Sigmoid colon (tissue), 7 donors: ENCODE results near the gene TFIP11. TPM values are rescaled to one million over a fixed set of nuclear protein-coding genes. Genes with fewer than 3 reads are reported as not detected.

ENCODE experiments used
- DNase-seq: peaks from one replicate; pipeline ENCODE4 v3.0.0-alpha.2; 2019
- H3K27ac ChIP-seq, 4 donors: fragments of 200-600 bp; sonication (generic); one replicate each; pipeline ENCODE4 v1.5.1; 2016 to 2019; ENCODE audit warnings: mild to moderate bottlenecking in 1 of 4
- H3K27me3 ChIP-seq, 3 donors: fragments of 200-600 bp; sonication (generic); one replicate each; pipeline ENCODE4 v1.5.1; 2019; ENCODE audit warnings: mild to moderate bottlenecking in 1 of 3
- H3K36me3 ChIP-seq, 4 donors: fragments of 200-600 bp; sonication (generic); one replicate each; pipeline ENCODE4 v1.5.1; 2016 to 2019
- H3K4me1 ChIP-seq, 4 donors: fragments of 200-600 bp; sonication (generic); one replicate each; pipeline ENCODE4 v1.5.1; 2017 to 2019
- H3K4me3 ChIP-seq, 4 donors: fragments of 200-600 bp; sonication (generic); one replicate each; pipeline ENCODE4 v1.5.1; 2017 to 2019; ENCODE audit warnings: mild to moderate bottlenecking in 2 of 4, moderate library complexity in 1 of 4
- H3K9me3 ChIP-seq, 4 donors: fragments of 200-600 bp in 3 of 4; sonication (generic) in 3 of 4; one replicate each; pipeline versions ENCODE4 v1.5.1 to v1.6.1; 2013 to 2019
- EP300 ChIP-seq, 4 donors: sonication (generic); formaldehyde crosslinking; IDR thresholded peaks; one replicate each; pipeline ENCODE4 v1.6.1; 2017; ENCODE audit warnings: antibody characterized with exemption in 4 of 4
- POLR2A ChIP-seq, 2 donors: fragments of 450-650 bp; IDR thresholded peaks; one replicate each; pipeline ENCODE4 v1.6.1; 2016; ENCODE audit warnings: antibody characterized with exemption in 2 of 2, mild to moderate bottlenecking in 2 of 2, moderate library complexity in 2 of 2
- POLR2AphosphoS5 ChIP-seq, 4 donors: sonication (generic); formaldehyde crosslinking; IDR thresholded peaks; one replicate each; pipeline ENCODE4 v1.6.1; 2017; ENCODE audit warnings: antibody characterized with exemption in 4 of 4
- WGBS, 2 donors: extraction: QIAGEN DNeasy Blood & Tissue Kit; methylation state at CpG; one replicate each; pipeline ENCODE4 v1.1.7; 2013; 5-methylcytosine and 5-hydroxymethylcytosine counted together
- intact Hi-C: fragments of 100-400 bp; cut with DNase I; formaldehyde crosslinking; loops from one replicate; pipeline ENCODE4 v1.15.1; 2023
- polyA plus RNA-seq, 3 donors: library from polyadenylated mRNA; stranded (reverse); fragments of 200-250 nt; gene quantifications; one replicate each; pipeline ENCODE4 v1.2.3, GENCODE V29; 2013
- total RNA-seq, 4 donors: library from RNA; depleted of rRNA; stranded (reverse); fragments of >200 nt; gene quantifications; one replicate each; pipeline ENCODE4 v1.1.0, GENCODE V29; 2016
- TF ChIP-seq, protein P1 (sequence below), 4 experiments: fragments of 450-650 bp in 3 of 4; fragments of 200-600 bp in 1 of 4; IDR thresholded peaks; one replicate each; pipeline ENCODE4 v1.5.1; 2016 to 2019; ENCODE audit warnings: antibody characterized with exemption in 4 of 4, mild to moderate bottlenecking in 3 of 4, moderate library complexity in 2 of 4
- donor health status: healthy with polysubstance abuse.
- donor health status: Bipolar disorder and iron deficiency.
- donor health status: healthy.

The TFIP11 gene
- total and polyA plus RNA-seq, 7 donors: 8.4 to 19.1 (median 15.0) TPM

GRCh38 chr22:26551568-26551967 lies 39.3 kb upstream of the TFIP11 start:
- Histone ChIP-seq H3K4me3 (no peak overlapping the region), H3K4me1 (no peaks in the 10 kb centered on the region), H3K9me3 (no peaks in the 10 kb centered on the region), H3K27ac (no peak overlapping the region), H3K36me3 (no peaks in the 10 kb centered on the region), H3K27me3 (no peaks in the 10 kb centered on the region)
- DNase-seq: no peak
- TF ChIP-seq EP300 (IDR thresholded peaks at IDR 0.05) (no peak), POLR2A (IDR thresholded peaks at IDR 0.05) (no peak), POLR2AphosphoS5 (IDR thresholded peaks at IDR 0.05) (no peak)
- TF ChIP-seq, protein P1, sequence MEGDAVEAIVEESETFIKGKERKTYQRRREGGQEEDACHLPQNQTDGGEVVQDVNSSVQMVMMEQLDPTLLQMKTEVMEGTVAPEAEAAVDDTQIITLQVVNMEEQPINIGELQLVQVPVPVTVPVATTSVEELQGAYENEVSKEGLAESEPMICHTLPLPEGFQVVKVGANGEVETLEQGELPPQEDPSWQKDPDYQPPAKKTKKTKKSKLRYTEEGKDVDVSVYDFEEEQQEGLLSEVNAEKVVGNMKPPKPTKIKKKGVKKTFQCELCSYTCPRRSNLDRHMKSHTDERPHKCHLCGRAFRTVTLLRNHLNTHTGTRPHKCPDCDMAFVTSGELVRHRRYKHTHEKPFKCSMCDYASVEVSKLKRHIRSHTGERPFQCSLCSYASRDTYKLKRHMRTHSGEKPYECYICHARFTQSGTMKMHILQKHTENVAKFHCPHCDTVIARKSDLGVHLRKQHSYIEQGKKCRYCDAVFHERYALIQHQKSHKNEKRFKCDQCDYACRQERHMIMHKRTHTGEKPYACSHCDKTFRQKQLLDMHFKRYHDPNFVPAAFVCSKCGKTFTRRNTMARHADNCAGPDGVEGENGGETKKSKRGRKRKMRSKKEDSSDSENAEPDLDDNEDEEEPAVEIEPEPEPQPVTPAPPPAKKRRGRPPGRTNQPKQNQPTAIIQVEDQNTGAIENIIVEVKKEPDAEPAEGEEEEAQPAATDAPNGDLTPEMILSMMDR (IDR thresholded peaks at IDR 0.05): no peak
- intact Hi-C loops: no loop called here
- 95 to 98% methylated on average over 2 of the region's 2 CpGs for WGBS, 2 donors

GRCh38 chr22:26550498-26551033 lies 38.3 kb upstream of the TFIP11 start:
- H3K4me3 ChIP-seq: no peak overlapping the region
- no peak for DNase-seq
- WGBS, 2 donors: 80 to 85% methylated on average over 8 of the region's 8 CpGs
- H3K27ac ChIP-seq: no peak overlapping the region
- H3K27me3 ChIP-seq: no peaks in the 10 kb centered on the region
- no peaks in the 10 kb centered on the region for H3K36me3 ChIP-seq
- H3K4me1 ChIP-seq: no peaks in the 10 kb centered on the region
- TF ChIP-seq POLR2AphosphoS5 (IDR thresholded peaks at IDR 0.05): no peak
- intact Hi-C loops: no loop called here
- H3K9me3 ChIP-seq: no peaks in the 10 kb centered on the region

DNA sequence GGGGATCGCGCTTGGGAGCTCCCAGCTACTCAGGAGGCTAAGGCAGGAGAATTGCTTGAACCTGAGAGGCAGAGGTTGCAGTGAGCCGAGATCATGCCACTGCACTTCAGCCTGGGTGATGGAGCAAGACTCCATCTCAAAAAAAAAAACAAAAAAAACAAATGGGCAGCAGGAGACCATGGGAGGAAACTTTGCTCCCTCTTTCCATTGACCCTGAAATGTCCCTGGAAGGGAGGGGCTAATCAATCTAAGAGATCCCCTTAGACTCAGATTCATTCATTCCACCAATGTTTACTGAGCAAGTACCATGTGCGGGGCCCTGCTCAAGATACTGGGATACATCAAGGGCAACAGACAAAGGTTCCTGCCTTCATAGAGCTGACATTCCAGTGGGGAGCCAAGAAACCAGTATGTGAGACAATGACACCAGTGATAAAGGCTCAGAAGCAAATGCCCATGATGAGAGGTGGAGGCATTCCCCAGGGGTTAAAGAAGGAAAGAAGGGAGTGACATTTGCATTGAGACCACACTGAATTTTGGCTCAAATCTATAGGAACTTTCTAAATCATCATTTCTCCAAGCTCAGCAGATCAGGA lies 37.7 kb upstream of the TFIP11 start:
- no peaks in the 10 kb centered on the region for H3K27me3 ChIP-seq
- no peaks in the 10 kb centered on the region for H3K4me1 ChIP-seq
- no peaks in the 10 kb centered on the region for H3K9me3 ChIP-seq
- H3K4me3 ChIP-seq: no peak overlapping the region
- intact Hi-C loops: no loop called here
- no peak for TF ChIP-seq EP300 (IDR thresholded peaks at IDR 0.05)
- TF ChIP-seq, protein P1 (IDR thresholded peaks at IDR 0.05): no peak
- TF ChIP-seq POLR2AphosphoS5 (IDR thresholded peaks at IDR 0.05): no peak
- TF ChIP-seq POLR2A (IDR thresholded peaks at IDR 0.05): no peak
- WGBS, 2 donors: 95 to 98% methylated on average over 4 of the region's 4 CpGs
- H3K36me3 ChIP-seq: no peaks in the 10 kb centered on the region
- H3K27ac ChIP-seq: no peak overlapping the region
- DNase-seq: no peak

DNA sequence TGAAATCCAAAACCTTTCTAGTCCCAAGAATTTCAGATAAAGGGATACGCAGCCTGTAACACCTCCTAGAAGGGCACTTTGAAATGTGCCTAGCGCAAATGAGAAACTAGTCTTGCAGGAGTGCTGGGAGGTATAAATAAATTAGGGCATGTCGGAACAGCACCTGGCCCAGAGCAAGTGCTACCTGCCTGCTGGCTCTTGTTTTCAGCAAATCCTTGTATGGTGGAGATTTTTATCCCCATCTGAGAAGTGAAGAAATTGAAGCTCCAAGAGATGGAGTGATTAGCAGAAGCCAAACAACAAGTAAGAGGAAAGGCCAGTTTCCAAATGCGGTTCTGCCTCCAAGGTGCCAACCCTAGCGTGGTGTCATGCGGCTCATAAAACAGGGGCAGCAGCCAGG lies 36.7 kb upstream of the TFIP11 start:
- no peak for DNase-seq
- intact Hi-C loops: no loop called here
- WGBS, 2 donors: 87 to 95% methylated on average over 6 of the region's 6 CpGs

GRCh38 chr22:26548303-26548702 lies 36.0 kb upstream of the TFIP11 start:
- TF ChIP-seq, protein P1 (IDR thresholded peaks at IDR 0.05): no peak
- no peak for TF ChIP-seq POLR2AphosphoS5 (IDR thresholded peaks at IDR 0.05)
- no peak for TF ChIP-seq EP300 (IDR thresholded peaks at IDR 0.05)
- TF ChIP-seq POLR2A (IDR thresholded peaks at IDR 0.05): no peak
- Histone ChIP-seq H3K27me3 (no peaks in the 10 kb centered on the region), H3K4me1 (no peaks in the 10 kb centered on the region), H3K4me3 (no peak overlapping the region), H3K36me3 (no peaks in the 10 kb centered on the region), H3K27ac (no peak overlapping the region), H3K9me3 (no peaks in the 10 kb centered on the region)
- 94 to 97% methylated on average over 3 of the region's 3 CpGs for WGBS, 2 donors
- DNase-seq: no peak
- intact Hi-C loops: no loop called here

More for the DNA sequence above, 36.7 kb upstream of the TFIP11 start:
- H3K9me3 ChIP-seq: no peaks in the 10 kb centered on the region
- no peaks in the 10 kb centered on the region for H3K27me3 ChIP-seq
- H3K4me1 ChIP-seq: no peaks in the 10 kb centered on the region
- no peaks in the 10 kb centered on the region for H3K36me3 ChIP-seq
- H3K27ac ChIP-seq: no peak overlapping the region
- TF ChIP-seq POLR2AphosphoS5 (IDR thresholded peaks at IDR 0.05): no peak
- no peak for TF ChIP-seq EP300 (IDR thresholded peaks at IDR 0.05)
- TF ChIP-seq POLR2A (IDR thresholded peaks at IDR 0.05): no peak
- TF ChIP-seq, protein P1 (IDR thresholded peaks at IDR 0.05): no peak
- no peak overlapping the region for H3K4me3 ChIP-seq
